GM18498 (cell line): Measurements from ENCODE around the gene TRIM27.
"Not testable (repeated sequence)": the region's sequence is repeated elsewhere in the genome, so short reads cannot be mapped to it uniquely, and the experiment has no call there.

Experiments
- ATAC-seq: cut with Tn5 transposase; IDR thresholded peaks from one replicate; pipeline ENCODE4 v1.9.1; 2021; ENCODE audit warnings: mild to moderate bottlenecking, moderate library complexity; ENCODE audit not compliant: unreplicated experiment

The TRIM27 gene

GRCh38 chr6:28943223-28943556 is 19.4 kb upstream of the TRIM27 start:
- ATAC-seq: no peak

- ATAC-seq: no peak
Observed at GRCh38 chr6:28941684-28942448, 18.1 kb upstream of the TRIM27 start.

- peak; percentile 63 for ATAC-seq
Observed at GRCh38 chr6:28940858-28941683, 17.3 kb upstream of the TRIM27 start.

GRCh38 chr6:28940294-28940857 is 16.6 kb upstream of the TRIM27 start:
- peak; percentile 23 for ATAC-seq

GRCh38 chr6:28933069-28933468 is 9.3 kb upstream of the TRIM27 start:
- ATAC-seq: no peak

GRCh38 chr6:28929887-28930620 is 6.3 kb upstream of the TRIM27 start:
- no peak for ATAC-seq

GRCh38 chr6:28929339-28929738 is 5.6 kb upstream of the TRIM27 start:
- ATAC-seq: not testable (repeated sequence)

- ATAC-seq: no peak
Observed at GRCh38 chr6:28927846-28928245, 4.1 kb upstream of the TRIM27 start.

GRCh38 chr6:28922821-28923317 is 916 bp downstream of the TRIM27 start:
- peak; percentile 30 for ATAC-seq

- no peak for ATAC-seq
Observed at GRCh38 chr6:28922004-28922820, 1.6 kb downstream of the TRIM27 start.

GRCh38 chr6:28920281-28920680 is 3.5 kb downstream of the TRIM27 start:
- no peak for ATAC-seq

- ATAC-seq: no peak
Observed at GRCh38 chr6:28914941-28915340, 8.8 kb downstream of the TRIM27 start.

- no peak for ATAC-seq
Observed at GRCh38 chr6:28910901-28911690, 12.7 kb downstream of the TRIM27 start.

GRCh38 chr6:28907394-28907793 is 16.4 kb downstream of the TRIM27 start:
- ATAC-seq: no peak

- no peak for ATAC-seq
Observed at GRCh38 chr6:28906669-28907068, 17.1 kb downstream of the TRIM27 start.

- no peak for ATAC-seq
Observed at GRCh38 chr6:28903686-28904085, 20.1 kb downstream of the TRIM27 start.

- ATAC-seq: no peak
Observed at GRCh38 chr6:28901831-28902230, 22.0 kb downstream of the TRIM27 start.

- no peak for ATAC-seq
Observed at GRCh38 chr6:28900577-28901256, 23.1 kb downstream of the TRIM27 start.

- ATAC-seq: no peak
Observed at GRCh38 chr6:28898710-28898965, 25.1 kb downstream of the TRIM27 start.
